GM23338 (cell line): ENCODE data around the gene HNRNPAB.

Experiments
- CREB1 ChIP-seq: fragments of 250-450 bp; sonication (Bioruptor Pico); IDR thresholded peaks from 2 replicates; pipeline ENCODE4 v1.5.0; 2020; ENCODE audit warnings: low read depth, mild to moderate bottlenecking, moderate library complexity
- EZH2 ChIP-seq: fragments of 200-600 bp; sonication (generic); IDR thresholded peaks from one replicate; pipeline ENCODE4 v1.8.0; 2017; ENCODE audit warnings: antibody characterized with exemption, mild to moderate bottlenecking, low read depth; ENCODE audit not compliant: unreplicated experiment
- EZH2phosphoT487 ChIP-seq: fragments of 200-600 bp; sonication (generic); IDR thresholded peaks from one replicate; pipeline ENCODE4 v1.8.1; 2018; ENCODE audit warnings: antibody characterized with exemption; ENCODE audit not compliant: unreplicated experiment
- POLR2AphosphoS5 ChIP-seq: IDR thresholded peaks from 2 replicates; pipeline ENCODE4 v1.6.1; 2016; ENCODE audit warnings: antibody characterized with exemption, low read depth
- TF ChIP-seq, protein P1 (sequence below), 2 experiments: fragments of 200-600 bp in 1 of 2; sonication (generic) in 1 of 2; conservative IDR thresholded peaks; 2 replicates each; pipeline versions ENCODE4 v1.5.1 to v1.6.1; 2016 to 2017; ENCODE audit warnings: antibody characterized with exemption in 2 of 2, low read depth in 2 of 2, mild to moderate bottlenecking in 2 of 2, moderate library complexity in 1 of 2

DNA sequence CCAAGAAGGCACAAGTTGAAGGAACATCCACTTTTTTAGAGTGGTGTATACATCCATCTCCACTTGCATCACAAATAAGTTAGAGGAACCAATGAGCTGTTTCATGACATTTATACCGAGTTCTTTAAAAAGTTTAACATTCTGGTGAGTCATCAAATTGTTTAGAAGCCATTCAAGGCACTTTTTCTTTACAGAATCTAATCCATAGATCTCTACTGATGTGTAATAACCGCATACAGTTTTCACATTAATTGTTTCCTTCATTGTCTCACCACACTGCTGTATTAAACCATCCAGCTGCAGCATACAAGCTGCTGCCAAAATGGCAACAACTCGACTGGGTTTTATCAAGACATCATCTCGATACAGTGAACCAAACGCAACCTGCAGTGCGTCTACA is 17.9 kb upstream of the HNRNPAB start:
- TF ChIP-seq, protein P1, sequence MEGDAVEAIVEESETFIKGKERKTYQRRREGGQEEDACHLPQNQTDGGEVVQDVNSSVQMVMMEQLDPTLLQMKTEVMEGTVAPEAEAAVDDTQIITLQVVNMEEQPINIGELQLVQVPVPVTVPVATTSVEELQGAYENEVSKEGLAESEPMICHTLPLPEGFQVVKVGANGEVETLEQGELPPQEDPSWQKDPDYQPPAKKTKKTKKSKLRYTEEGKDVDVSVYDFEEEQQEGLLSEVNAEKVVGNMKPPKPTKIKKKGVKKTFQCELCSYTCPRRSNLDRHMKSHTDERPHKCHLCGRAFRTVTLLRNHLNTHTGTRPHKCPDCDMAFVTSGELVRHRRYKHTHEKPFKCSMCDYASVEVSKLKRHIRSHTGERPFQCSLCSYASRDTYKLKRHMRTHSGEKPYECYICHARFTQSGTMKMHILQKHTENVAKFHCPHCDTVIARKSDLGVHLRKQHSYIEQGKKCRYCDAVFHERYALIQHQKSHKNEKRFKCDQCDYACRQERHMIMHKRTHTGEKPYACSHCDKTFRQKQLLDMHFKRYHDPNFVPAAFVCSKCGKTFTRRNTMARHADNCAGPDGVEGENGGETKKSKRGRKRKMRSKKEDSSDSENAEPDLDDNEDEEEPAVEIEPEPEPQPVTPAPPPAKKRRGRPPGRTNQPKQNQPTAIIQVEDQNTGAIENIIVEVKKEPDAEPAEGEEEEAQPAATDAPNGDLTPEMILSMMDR (conservative IDR thresholded peaks at IDR 0.05; ENCODE audit: low read depth in 2 of 2): no peak
- TF ChIP-seq POLR2AphosphoS5: no peak
- TF ChIP-seq CREB1: no peak
- TF ChIP-seq EZH2: no peak
- no peak for TF ChIP-seq EZH2phosphoT487
